Neural progenitor cell (in vitro differentiated cells): ENCODE results near the gene NSMF. TPM values are rescaled to one million over a fixed set of nuclear protein-coding genes. Genes with fewer than 3 reads are reported as not detected.

Experiments
- DNase-seq: peaks from one replicate; pipeline ENCODE4 v3.0.0-alpha.2; 2016; ENCODE audit warnings: low spot score
- H2AFZ ChIP-seq: fragments of 200-600 bp; sonication (generic); replicated peaks from 2 replicates; pipeline ENCODE4 v1.6.1; 2016; ENCODE audit warnings: antibody characterized with exemption
- H3F3A ChIP-seq: fragments of 200-600 bp; sonication (generic); 2 replicates; pipeline ENCODE4 v1.6.1; 2016; ENCODE audit warnings: antibody characterized with exemption, low read depth
- H3K27ac ChIP-seq: fragments of 200-600 bp; sonication (generic); 2 replicates; pipeline ENCODE4 v1.5.1; 2016; ENCODE audit warnings: mild to moderate bottlenecking
- H3K27me3 ChIP-seq: fragments of 200-600 bp; sonication (generic); 2 replicates; pipeline ENCODE4 v1.6.1; 2016; ENCODE audit warnings: mild to moderate bottlenecking, moderate library complexity
- H3K36me3 ChIP-seq: fragments of 200-600 bp; sonication (generic); 2 replicates; pipeline ENCODE4 v1.5.1; 2016
- H3K4me1 ChIP-seq: fragments of 200-600 bp; sonication (generic); 2 replicates; pipeline ENCODE4 v1.6.1; 2016; ENCODE audit warnings: mixed run types
- H3K4me2 ChIP-seq: fragments of 200-600 bp; sonication (generic); 2 replicates; pipeline ENCODE4 v1.6.1; 2016
- H3K4me3 ChIP-seq: fragments of 200-600 bp; sonication (generic); 2 replicates; pipeline ENCODE4 v1.5.1; 2016
- H3K79me2 ChIP-seq: fragments of 200-600 bp; sonication (generic); 2 replicates; pipeline ENCODE4 v1.6.1; 2016; ENCODE audit warnings: low read depth
- H3K9ac ChIP-seq: fragments of 200-600 bp; sonication (generic); 2 replicates; pipeline ENCODE4 v1.6.1; 2016
- H3K9me3 ChIP-seq: fragments of 200-600 bp; sonication (generic); 2 replicates; pipeline ENCODE4 v1.5.1; 2016; ENCODE audit warnings: low read depth
- H4K20me1 ChIP-seq: fragments of 200-600 bp; sonication (generic); 2 replicates; pipeline ENCODE4 v1.6.1; 2016; ENCODE audit warnings: low read depth
- H3K27ac Mint-ChIP-seq: 3 replicates; pipeline ENCODE4 v1.8.0; 2021; ENCODE audit warnings: mixed read lengths
- H3K27me3 Mint-ChIP-seq: 2 replicates; pipeline ENCODE4 v1.8.0; 2022; ENCODE audit warnings: low read depth, mild to moderate bottlenecking, inconsistent platforms, moderate library complexity, mixed read lengths; ENCODE audit not compliant: insufficient read depth
- H3K36me3 Mint-ChIP-seq: 3 replicates; pipeline ENCODE4 v1.8.0; 2021; ENCODE audit warnings: mixed read lengths
- H3K4me1 Mint-ChIP-seq: 3 replicates; pipeline ENCODE4 v1.8.0; 2021; ENCODE audit warnings: mixed read lengths
- H3K4me3 Mint-ChIP-seq: 3 replicates; pipeline ENCODE4 v1.8.0; 2021; ENCODE audit warnings: mild to moderate bottlenecking, moderate library complexity, mixed read lengths
- H3K9me3 Mint-ChIP-seq: 3 replicates; pipeline ENCODE4 v1.8.0; 2020; ENCODE audit warnings: mixed read lengths
- CTCF ChIP-seq: fragments of 200-600 bp; sonication (generic); IDR thresholded peaks from 2 replicates; pipeline ENCODE4 v1.5.1; 2017; ENCODE audit warnings: antibody characterized with exemption, mild to moderate bottlenecking
- EZH2 ChIP-seq: fragments of 200-600 bp; sonication (generic); IDR thresholded peaks from 2 replicates; pipeline ENCODE4 v1.6.1; 2017; ENCODE audit warnings: antibody characterized with exemption, mild to moderate bottlenecking, moderate library complexity
- EZH2phosphoT487 ChIP-seq: fragments of 200-600 bp; sonication (generic); IDR thresholded peaks from 2 replicates; pipeline ENCODE4 v1.6.1; 2017; ENCODE audit warnings: antibody characterized with exemption
- total RNA-seq: library from RNA; depleted of rRNA; stranded (reverse); fragments of >200 nt; gene quantifications from 2 replicates; pipeline ENCODE4 v1.2.3, GENCODE V29; 2015; ENCODE audit warnings: low replicate concordance

NSMF gene
- total RNA-seq, 1 donor from 2014 or later = 17.1 TPM

- Histone ChIP-seq H3K9me3 (no peaks in the 10 kb centered on the region), H3K27me3 (no peaks in the 10 kb centered on the region), H3K4me1 (peaks cover 6% of the 10 kb centered on the region), H3K4me3 (no peak overlapping the region), H3K79me2 (peaks cover 21% of the 10 kb centered on the region), H3K36me3 (no peaks in the 10 kb centered on the region), H2AFZ (no peak overlapping the region), H3K27ac (no peak overlapping the region), H3K9ac (no peak overlapping the region), H3K4me2 (no peak overlapping the region), H3F3A (no peaks in the 10 kb centered on the region), H4K20me1 (no peaks in the 10 kb centered on the region)
- H3K9me3 Mint-ChIP-seq = no peaks in the 10 kb centered on the region
- no peak overlapping the region for H3K27ac Mint-ChIP-seq
- H3K4me1 Mint-ChIP-seq = peaks cover 2% of the 10 kb centered on the region
- no peak for DNase-seq
- no peak overlapping the region for H3K4me3 Mint-ChIP-seq
- H3K36me3 Mint-ChIP-seq = no peaks in the 10 kb centered on the region
- H3K27me3 Mint-ChIP-seq = no peaks in the 10 kb centered on the region
- TF ChIP-seq EZH2 (no peak), EZH2phosphoT487 (no peak), CTCF (no peak)
These were observed 43.7 kb downstream of the NSMF start for GRCh38 chr9:137415451-137415850.

GRCh38 chr9:137412431-137412830, 46.7 kb downstream of the NSMF start:
- TF ChIP-seq CTCF = no peak
- no peak for TF ChIP-seq EZH2
- no peak for TF ChIP-seq EZH2phosphoT487
- H3K27me3 Mint-ChIP-seq = peaks cover 2% of the 10 kb centered on the region
- Histone ChIP-seq H3K9me3 (no peaks in the 10 kb centered on the region), H3F3A (no peaks in the 10 kb centered on the region), H3K36me3 (no peaks in the 10 kb centered on the region), H3K9ac (no peak overlapping the region), H3K79me2 (no peaks in the 10 kb centered on the region), H2AFZ (no peak overlapping the region), H3K27me3 (no peaks in the 10 kb centered on the region), H4K20me1 (peaks cover 11% of the 10 kb centered on the region), H3K4me1 (peaks cover 6% of the 10 kb centered on the region), H3K4me3 (no peak overlapping the region), H3K27ac (no peak overlapping the region), H3K4me2 (no peak overlapping the region)
- H3K27ac Mint-ChIP-seq = no peak overlapping the region
- peaks cover 5% of the 10 kb centered on the region for H3K4me1 Mint-ChIP-seq
- no peak for DNase-seq
- H3K9me3 Mint-ChIP-seq = no peaks in the 10 kb centered on the region
- no peaks in the 10 kb centered on the region for H3K36me3 Mint-ChIP-seq
- H3K4me3 Mint-ChIP-seq = no peak overlapping the region

GRCh38 chr9:137411645-137412380, 47.3 kb downstream of the NSMF start:
- Mint-ChIP-seq H3K9me3 (no peaks in the 10 kb centered on the region), H3K4me3 (no peak overlapping the region), H3K27me3 (peaks cover 2% of the 10 kb centered on the region), H3K27ac (no peak overlapping the region), H3K4me1 (peaks cover 5% of the 10 kb centered on the region), H3K36me3 (no peaks in the 10 kb centered on the region)
- Histone ChIP-seq H3K27ac (no peak overlapping the region), H3F3A (no peaks in the 10 kb centered on the region), H3K9me3 (no peaks in the 10 kb centered on the region), H3K9ac (no peak overlapping the region), H2AFZ (no peak overlapping the region), H3K27me3 (peaks cover under 1% of the 10 kb centered on the region), H3K4me1 (peaks cover 10% of the 10 kb centered on the region), H3K79me2 (no peaks in the 10 kb centered on the region), H3K36me3 (no peaks in the 10 kb centered on the region), H3K4me2 (no peak overlapping the region), H3K4me3 (no peak overlapping the region), H4K20me1 (peaks cover 14% of the 10 kb centered on the region)
- DNase-seq = no peak
- TF ChIP-seq EZH2 (no peak), EZH2phosphoT487 (no peak), CTCF (no peak)
